Stomach (tissue), 4 donors: ENCODE measurements around the gene MAGEC1.

ENCODE experiments used
- CTCF ChIP-seq, 7 experiments: fragments of 450-650 bp in 4 of 7; fragments of 200-600 bp in 3 of 7; sonication (generic) in 3 of 7; IDR thresholded peaks; one replicate each; pipeline ENCODE4 v1.5.1; 2016 to 2019; ENCODE audit warnings: antibody characterized with exemption in 7 of 7, control low read depth in 2 of 7, mild to moderate bottlenecking in 1 of 7
- EP300 ChIP-seq: sonication (generic); formaldehyde crosslinking; IDR thresholded peaks from one replicate; pipeline ENCODE4 v1.6.1; 2017; ENCODE audit warnings: antibody characterized with exemption
- POLR2A ChIP-seq, 4 donors: fragments of 450-650 bp; IDR thresholded peaks; one replicate each; pipeline ENCODE4 v1.6.1; 2016; ENCODE audit warnings: antibody characterized with exemption in 4 of 4, control low read depth in 2 of 4, mild to moderate bottlenecking in 1 of 4, moderate library complexity in 1 of 4

- no peak for TF ChIP-seq CTCF (IDR thresholded peaks at IDR 0.05)
- TF ChIP-seq POLR2A (IDR thresholded peaks at IDR 0.05), result no peak
- no peak for TF ChIP-seq EP300
These were observed 32.4 kb downstream of the MAGEC1 start for GRCh38 chrX:141936080-141936479.
